K562 (cell line): ENCODE results near the gene UNKL. TPM values are rescaled to one million over a fixed set of nuclear protein-coding genes. Genes with fewer than 3 reads are reported as not detected.
A peak's percentile ranks its signal among the peaks of the same experiment; 100 is the strongest.

Experiments used
- CCNT2 ChIP-seq: IDR thresholded peaks from 2 replicates; pipeline ENCODE4 v1.6.1; 2011; ENCODE audit warnings: borderline replicate concordance, low read depth, mild to moderate bottlenecking, moderate library complexity, mixed read lengths, low read length; ENCODE audit not compliant: insufficient read length; ENCODE audit errors: extremely low read depth
- CHD2 ChIP-seq: IDR thresholded peaks from 2 replicates; pipeline ENCODE4 v1.6.1; 2011; ENCODE audit warnings: low read depth, low read length
- FOS ChIP-seq: IDR thresholded peaks from 3 replicates; pipeline ENCODE4 v1.6.1; 2011; ENCODE audit not compliant: insufficient read length; ENCODE audit errors: extremely low read depth
- HDAC2 ChIP-seq: fragments of 450-650 bp; IDR thresholded peaks from 2 replicates; pipeline ENCODE4 v1.6.1; 2016; ENCODE audit warnings: mild to moderate bottlenecking
- HDAC6 ChIP-seq: IDR thresholded peaks from 2 replicates; pipeline ENCODE4 v1.6.1; 2012; ENCODE audit warnings: low read depth, mild to moderate bottlenecking, control low read depth, inconsistent platforms, low read length, moderate library complexity
- ID3 ChIP-seq, 2 experiments: fragments of 250-450 bp in 1 of 2; fragments of 450-650 bp in 1 of 2; sonication (Bioruptor Pico) in 1 of 2; IDR thresholded peaks; 2 replicates each; pipeline versions ENCODE4 v1.6.1 to v1.8.0; 2016 to 2021; ENCODE audit warnings: mild to moderate bottlenecking in 2 of 2, moderate library complexity in 2 of 2, missing compliant biosample characterization in 1 of 2, missing genetic modification characterization in 1 of 2
- JUNB ChIP-seq: fragments of 450-650 bp; formaldehyde crosslinking; conservative IDR thresholded peaks from 2 replicates; pipeline ENCODE4 v1.4.0; 2020; ENCODE audit warnings: mild to moderate bottlenecking
- MCM7 ChIP-seq, 2 experiments: fragments of 450-650 bp; IDR thresholded peaks; 2 replicates each; pipeline ENCODE4 v1.6.1; 2016 to 2018
- NONO ChIP-seq, 2 experiments: fragments of 200-400 bp in 1 of 2; fragments of 450-650 bp in 1 of 2; formaldehyde crosslinking in 1 of 2; IDR thresholded peaks; 2 replicates each; pipeline ENCODE4 v1.6.1; 2017; ENCODE audit warnings: low read depth in 2 of 2, mild to moderate bottlenecking in 2 of 2, moderate library complexity in 2 of 2, low read length in 1 of 2
- POLR3G ChIP-seq: IDR thresholded peaks from 2 replicates; pipeline ENCODE4 v1.6.1; 2011; ENCODE audit not compliant: insufficient read length, insufficient replicate concordance; ENCODE audit errors: extremely low read depth
- RREB1 ChIP-seq: fragments of 250-450 bp; sonication (Bioruptor Pico); IDR thresholded peaks from 2 replicates; pipeline ENCODE4 v1.4.0; 2020
- SMAD2 ChIP-seq: fragments of 150-350 bp; IDR thresholded peaks from 2 replicates; pipeline ENCODE4 v1.6.1; 2014; ENCODE audit warnings: low read depth, mild to moderate bottlenecking, low read length
- TBL1XR1 ChIP-seq, 2 experiments: IDR thresholded peaks; 2 replicates each; pipeline ENCODE4 v1.6.1; 2012; ENCODE audit warnings: improper control_type of control experiment in 2 of 2, low read length in 2 of 2, mild to moderate bottlenecking in 1 of 2
- TCF15 ChIP-seq: fragments of 250-450 bp; sonication (Bioruptor Pico); IDR thresholded peaks from 2 replicates; pipeline ENCODE4 v1.8.0; 2022; ENCODE audit warnings: moderate library complexity, mild to moderate bottlenecking, inconsistent platforms
- ZFPM2 ChIP-seq: fragments of 250-450 bp; sonication (Bioruptor Pico); IDR thresholded peaks from 2 replicates; pipeline ENCODE4 v1.5.1; 2022; ENCODE audit warnings: mild to moderate bottlenecking
- ZNF12 ChIP-seq: sonication (generic); formaldehyde crosslinking; IDR thresholded peaks from 2 replicates; pipeline ENCODE4 v1.4.0; 2020; ENCODE audit warnings: mild to moderate bottlenecking, missing genetic modification reagents
- polyA plus RNA-seq, 8 experiments: library from polyadenylated mRNA; depleted of rRNA in 4 of 8; stranded (reverse) in 5 of 8; unstranded in 3 of 8; fragments of >200 nt; fragmentation: Nextera tagmentation in 2 of 8; fragmentation: Illumina TruSeq in 1 of 8; extraction: Ambion mirVana in 2 of 8; extraction: Trizol in 1 of 8; gene quantifications; 2 replicates each; pipeline versions ENCODE4 v1.2.1 to v1.2.3, GENCODE V29; 2011 to 2014; ENCODE audit warnings: inconsistent platforms in 1 of 8, missing spikeins in 1 of 8
- total RNA-seq, 7 experiments: library from RNA; depleted of rRNA in 6 of 7; stranded (reverse); fragments of >200 nt in 6 of 7; fragmentation: Illumina TruSeq in 2 of 7; extraction: Trizol in 2 of 7; gene quantifications; 2 replicates each; pipeline versions ENCODE4 v1.2.1 to v1.2.3, GENCODE V29; 2011 to 2021; ENCODE audit warnings: low replicate concordance in 1 of 7
- TF ChIP-seq, protein P1 (sequence below): sonication (generic); formaldehyde crosslinking; IDR thresholded peaks from 2 replicates; pipeline ENCODE4 v1.8.0; 2023; ENCODE audit warnings: mild to moderate bottlenecking, missing genetic modification reagents

The UNKL gene
- total and polyA plus RNA-seq, 9 of the 15 experiments (the other 6 are each of a cell fraction or from before 2014, with no cell fraction given): 0.37 to 30.2 (median 5.1) TPM

DNA sequence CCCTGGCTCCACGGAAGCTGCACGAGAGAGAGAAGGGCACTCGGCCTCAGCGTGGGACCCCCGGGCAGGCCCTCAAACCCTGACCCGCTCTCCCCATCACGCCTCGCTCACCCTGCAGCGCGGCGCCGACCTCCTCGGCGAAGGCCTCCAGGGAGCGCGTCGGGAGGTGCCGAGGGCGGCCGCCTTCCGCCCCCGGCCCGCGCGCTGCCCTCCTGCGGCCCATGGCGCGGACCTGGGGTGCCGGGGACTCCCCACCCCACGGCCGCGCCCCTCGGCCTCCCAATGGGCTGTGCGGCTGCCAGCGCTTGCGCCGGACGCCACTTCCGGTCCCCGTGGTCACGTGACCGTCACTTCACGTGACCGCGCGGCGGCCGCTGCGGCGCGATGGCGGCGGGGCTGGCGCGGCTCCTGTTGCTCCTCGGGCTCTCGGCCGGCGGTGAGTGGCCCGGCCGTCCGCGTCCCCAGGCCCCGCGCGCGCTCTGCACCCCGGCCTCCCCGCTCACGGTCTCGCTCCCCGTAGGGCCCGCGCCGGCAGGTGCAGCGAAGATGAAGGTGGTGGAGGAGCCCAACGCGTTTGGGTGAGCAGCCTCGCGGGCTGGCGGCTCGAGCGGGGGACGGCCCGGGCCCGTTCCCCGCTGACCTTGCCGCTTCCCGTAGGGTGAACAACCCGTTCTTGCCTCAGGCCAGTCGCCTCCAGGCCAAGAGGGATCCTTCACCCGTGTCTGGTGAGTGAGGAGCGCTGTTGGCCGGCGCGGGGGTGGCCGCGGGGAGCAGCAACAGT is 62.7 kb downstream of the UNKL start, which contains the start of the genes GNPTG and TSR3 (continued):
- TF ChIP-seq JUNB (CRISPR knock-in tag) (no peak), POLR3G (no peak), MCM7 (IDR thresholded peaks at IDR 0.05) (no peak), ZNF12 (CRISPR knock-in tag) (no peak), CHD2 (no peak), ID3 (CRISPR knock-in tag; IDR thresholded peaks at IDR 0.05) (no peak), ID3 (tag; IDR thresholded peaks at IDR 0.05) (peak; percentile 86), NONO (IDR thresholded peaks at IDR 0.05; ENCODE audit: low read depth in 2 of 2, low read length in 1 of 2) (peak in 1 of 2 experiments; percentile 92; a peak in 3 of 4 replicates), HDAC2 (no peak), ZFPM2 (CRISPR knock-in tag) (no peak), FOS (peak; percentile 66), TBL1XR1 (IDR thresholded peaks at IDR 0.05; ENCODE audit: low read length in 2 of 2) (peak in 1 of 2 experiments; percentile 61; a peak in 1 of 4 replicates), CCNT2 (peak; percentile 83), HDAC6 (no peak), SMAD2 (no peak), TCF15 (CRISPR knock-in tag) (no peak), RREB1 (CRISPR knock-in tag) (peak; percentile 74; the same call in 1 of the 2 replicates)
- TF ChIP-seq, protein P1, sequence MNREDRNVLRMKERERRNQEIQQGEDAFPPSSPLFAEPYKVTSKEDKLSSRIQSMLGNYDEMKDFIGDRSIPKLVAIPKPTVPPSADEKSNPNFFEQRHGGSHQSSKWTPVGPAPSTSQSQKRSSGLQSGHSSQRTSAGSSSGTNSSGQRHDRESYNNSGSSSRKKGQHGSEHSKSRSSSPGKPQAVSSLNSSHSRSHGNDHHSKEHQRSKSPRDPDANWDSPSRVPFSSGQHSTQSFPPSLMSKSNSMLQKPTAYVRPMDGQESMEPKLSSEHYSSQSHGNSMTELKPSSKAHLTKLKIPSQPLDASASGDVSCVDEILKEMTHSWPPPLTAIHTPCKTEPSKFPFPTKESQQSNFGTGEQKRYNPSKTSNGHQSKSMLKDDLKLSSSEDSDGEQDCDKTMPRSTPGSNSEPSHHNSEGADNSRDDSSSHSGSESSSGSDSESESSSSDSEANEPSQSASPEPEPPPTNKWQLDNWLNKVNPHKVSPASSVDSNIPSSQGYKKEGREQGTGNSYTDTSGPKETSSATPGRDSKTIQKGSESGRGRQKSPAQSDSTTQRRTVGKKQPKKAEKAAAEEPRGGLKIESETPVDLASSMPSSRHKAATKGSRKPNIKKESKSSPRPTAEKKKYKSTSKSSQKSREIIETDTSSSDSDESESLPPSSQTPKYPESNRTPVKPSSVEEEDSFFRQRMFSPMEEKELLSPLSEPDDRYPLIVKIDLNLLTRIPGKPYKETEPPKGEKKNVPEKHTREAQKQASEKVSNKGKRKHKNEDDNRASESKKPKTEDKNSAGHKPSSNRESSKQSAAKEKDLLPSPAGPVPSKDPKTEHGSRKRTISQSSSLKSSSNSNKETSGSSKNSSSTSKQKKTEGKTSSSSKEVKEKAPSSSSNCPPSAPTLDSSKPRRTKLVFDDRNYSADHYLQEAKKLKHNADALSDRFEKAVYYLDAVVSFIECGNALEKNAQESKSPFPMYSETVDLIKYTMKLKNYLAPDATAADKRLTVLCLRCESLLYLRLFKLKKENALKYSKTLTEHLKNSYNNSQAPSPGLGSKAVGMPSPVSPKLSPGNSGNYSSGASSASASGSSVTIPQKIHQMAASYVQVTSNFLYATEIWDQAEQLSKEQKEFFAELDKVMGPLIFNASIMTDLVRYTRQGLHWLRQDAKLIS (CRISPR knock-in tag): no peak
